ENCODE data around the gene NRXN3. TPM values are rescaled to one million over a fixed set of nuclear protein-coding genes. Genes with fewer than 3 reads are reported as not detected.
"Not testable (repeated sequence)": the region's sequence is repeated elsewhere in the genome, so short reads cannot be mapped to it uniquely, and the experiment has no call there.

NRXN3 gene
- total RNA-seq, 1 donor from 2014 or later: under 0.01 TPM

DNA sequence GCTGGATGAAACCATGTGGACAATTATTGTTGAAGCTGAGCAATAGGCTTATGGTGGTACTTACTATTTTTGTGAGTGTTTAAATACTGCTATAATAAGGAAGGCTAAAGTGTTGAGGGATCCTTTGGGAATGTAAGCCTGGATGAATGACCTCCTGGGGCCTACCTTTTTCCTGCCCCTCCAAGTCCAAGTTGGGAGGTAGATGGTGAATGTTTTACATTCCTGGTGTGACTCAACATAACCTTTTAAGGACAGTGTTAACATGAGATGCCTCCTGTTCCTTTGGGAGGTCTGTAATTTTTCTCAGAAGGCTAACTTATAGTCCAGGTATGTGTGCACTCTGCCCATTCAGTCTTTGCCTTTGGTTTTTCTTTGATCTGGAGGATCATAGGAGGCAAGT is 315.9 kb downstream of the NRXN3 start:
- DNase-seq (ENCODE audit: low read depth in 2 of 2): no peak

DNA sequence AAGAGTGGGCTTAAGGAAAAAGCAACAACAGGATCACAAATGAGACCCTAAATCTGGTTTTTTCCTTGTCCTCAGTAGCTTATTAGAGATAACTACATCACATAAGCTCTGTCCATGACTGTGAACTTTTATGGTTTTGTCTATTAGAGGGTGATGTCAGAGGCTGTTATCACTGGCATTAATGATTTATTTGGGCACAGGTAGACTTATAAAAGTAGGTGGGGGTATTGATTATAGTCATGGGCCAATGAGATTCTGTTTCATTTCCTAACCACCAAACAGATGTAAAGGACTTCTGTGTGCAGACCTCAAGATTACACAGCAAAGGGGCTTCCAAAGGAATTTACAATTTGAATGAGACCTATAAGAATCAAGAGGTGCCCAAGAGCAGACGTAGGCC is 316.4 kb downstream of the NRXN3 start:
- no peak for DNase-seq (ENCODE audit: low read depth in 2 of 2)

DNA sequence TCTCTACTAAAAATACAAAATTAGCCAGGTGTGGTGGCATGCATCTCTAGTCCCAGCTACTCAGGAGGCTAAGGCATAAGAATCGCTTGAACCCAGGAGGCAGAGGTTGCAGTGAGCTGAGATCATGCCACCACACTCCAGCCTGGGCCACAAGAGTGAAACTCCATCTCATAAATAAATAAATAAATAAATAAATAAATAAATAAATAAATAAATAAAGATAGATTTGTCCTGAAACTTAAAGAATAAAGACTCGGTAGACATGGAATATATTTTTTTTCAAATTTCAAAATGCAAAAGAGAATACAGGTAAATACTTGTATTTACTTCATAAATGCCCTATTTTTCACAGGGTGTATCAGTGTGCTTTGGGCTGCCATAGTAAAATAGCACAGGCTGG is 317.4 kb downstream of the NRXN3 start:
- not testable (repeated sequence) for DNase-seq (ENCODE audit: low read depth in 2 of 2)

DNA sequence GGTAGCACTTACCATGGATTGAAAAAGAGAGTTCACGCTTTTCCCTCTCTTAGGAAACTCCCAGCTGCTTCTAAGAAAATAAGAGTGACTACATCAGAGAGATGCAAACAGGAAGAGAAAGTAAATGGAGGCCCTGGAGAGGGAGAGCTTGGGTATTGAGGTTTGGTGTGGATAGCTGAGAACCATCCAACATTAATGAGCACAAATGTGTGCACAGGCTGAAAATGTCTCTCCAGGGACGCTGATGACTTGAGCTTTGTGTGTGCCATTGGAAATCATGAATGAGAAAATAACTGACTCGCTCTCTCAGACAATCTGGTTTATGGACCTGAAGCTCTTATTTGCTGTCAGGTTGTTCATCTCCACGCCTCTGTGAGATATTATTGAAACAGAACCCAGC is 318.8 kb downstream of the NRXN3 start:
- no peak for DNase-seq (ENCODE audit: low read depth in 2 of 2)

GRCh38 chr14:78491048-78491447 is 320.9 kb downstream of the NRXN3 start:
- DNase-seq (ENCODE audit: low read depth in 2 of 2): no peak

DNA sequence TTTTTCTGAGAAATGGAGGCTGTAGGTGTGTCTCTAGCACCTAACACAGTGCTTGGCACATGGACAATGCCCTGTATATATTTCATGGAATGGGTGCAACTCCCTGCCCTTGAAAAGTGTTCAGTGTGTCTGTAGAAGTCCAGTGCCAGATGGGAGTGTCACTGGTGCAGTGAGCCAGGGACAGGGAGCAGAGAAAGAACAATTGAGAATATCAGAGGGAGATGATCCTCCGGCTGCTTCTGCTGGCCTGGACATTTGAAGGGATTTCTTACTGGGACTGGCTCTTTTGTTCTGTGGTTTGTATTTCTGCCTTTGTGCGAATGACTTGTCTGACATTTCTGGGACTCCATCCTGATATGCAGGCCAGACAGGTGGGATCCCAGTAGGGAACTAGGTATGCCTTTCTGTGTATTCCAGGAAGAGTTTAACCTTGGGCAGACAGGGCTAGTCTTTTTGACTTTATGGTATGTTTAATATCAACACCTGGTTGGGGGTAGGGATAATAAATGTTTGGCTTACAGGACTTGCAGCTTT is 328.0 kb downstream of the NRXN3 start:
- DNase-seq (ENCODE audit: low read depth in 2 of 2): no peak

GRCh38 chr14:78501909-78502308 is 331.7 kb downstream of the NRXN3 start:
- no peak for DNase-seq (ENCODE audit: low read depth in 2 of 2)

DNA sequence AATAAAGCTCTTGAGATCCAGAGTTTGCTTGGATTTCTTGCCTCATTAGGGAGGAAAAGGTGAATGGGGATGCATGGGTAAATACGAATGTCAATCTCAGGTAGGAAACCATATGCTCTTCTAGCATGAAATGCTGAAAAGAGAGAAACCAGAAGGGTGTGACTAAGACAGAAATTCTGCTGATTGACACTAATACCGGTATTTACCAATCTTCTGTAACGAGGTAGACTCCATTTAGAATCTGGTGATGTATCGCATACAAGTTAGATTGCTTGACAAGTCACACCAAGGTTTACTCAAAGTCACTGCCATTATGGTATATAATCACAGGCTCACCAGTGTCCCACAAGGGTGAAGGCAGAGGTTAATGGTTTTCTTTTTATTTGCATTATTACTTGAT is 337.9 kb downstream of the NRXN3 start:
- DNase-seq (ENCODE audit: low read depth in 2 of 2): no peak

DNA sequence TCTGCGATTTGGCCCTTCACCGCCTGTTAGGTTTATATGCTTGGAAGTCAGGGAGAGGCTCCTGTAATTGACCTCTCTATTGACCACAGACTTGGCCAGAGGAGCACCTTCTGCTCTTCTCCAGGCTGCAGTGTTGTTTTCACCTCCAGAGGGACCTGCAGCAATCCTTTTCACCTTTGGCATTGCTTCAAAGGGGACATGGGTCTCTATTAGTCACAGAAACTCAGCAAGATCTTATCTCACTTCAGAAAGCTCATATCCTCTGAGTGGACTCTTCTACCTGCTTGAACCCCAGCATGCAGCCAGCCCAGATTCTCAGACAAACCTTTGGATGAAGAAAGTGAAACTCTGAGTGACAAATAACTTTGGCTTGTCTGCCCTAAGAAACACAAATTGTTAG is 339.3 kb downstream of the NRXN3 start:
- no peak for DNase-seq (ENCODE audit: low read depth in 2 of 2)

GRCh38 chr14:78512021-78512420 is 341.8 kb downstream of the NRXN3 start:
- no peak for DNase-seq (ENCODE audit: low read depth in 2 of 2)

DNA sequence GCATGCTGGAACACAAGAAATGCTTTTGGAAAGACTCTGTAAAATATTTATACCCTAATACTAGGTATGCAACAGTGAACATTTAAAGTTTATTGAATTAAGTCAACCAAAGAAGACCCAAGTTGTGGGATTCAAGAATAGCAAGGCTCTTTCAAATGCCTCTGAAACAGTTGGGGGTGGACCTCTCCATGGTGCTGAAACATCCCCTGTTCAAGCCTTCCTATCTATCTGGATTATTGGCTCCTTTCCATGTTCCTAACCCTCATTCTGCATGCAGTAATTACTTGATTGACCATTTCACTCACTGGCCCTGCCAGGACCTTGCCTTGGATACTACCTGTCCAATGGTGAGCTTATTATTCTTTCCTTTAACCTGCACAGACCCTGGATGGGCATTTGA is 349.7 kb downstream of the NRXN3 start:
- DNase-seq (ENCODE audit: low read depth in 2 of 2): peak in 1 of 2 donors; percentile 37

- no peak for DNase-seq (ENCODE audit: low read depth in 2 of 2)
These were observed 354.0 kb downstream of the NRXN3 start for GRCh38 chr14:78524196-78524595.

DNA sequence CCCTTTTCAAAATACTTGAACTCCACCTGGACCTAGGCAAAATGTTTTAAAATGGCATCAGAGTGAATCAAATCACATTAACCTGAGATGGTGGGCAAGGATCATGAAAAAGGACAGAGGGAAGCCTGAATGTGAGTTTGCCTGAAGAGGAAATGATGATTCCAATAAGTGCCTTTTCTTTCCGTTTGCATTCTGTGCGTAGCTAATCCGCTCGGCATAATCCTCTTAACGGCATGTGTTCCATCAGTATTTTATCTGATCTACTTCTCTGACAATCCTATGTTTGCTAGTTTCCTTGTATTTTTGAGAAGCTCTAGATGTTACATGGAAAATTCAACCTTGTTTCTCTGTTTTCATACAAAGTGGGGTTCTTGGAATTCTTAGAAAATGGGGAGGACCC is 354.6 kb downstream of the NRXN3 start:
- DNase-seq (ENCODE audit: low read depth in 2 of 2): no peak

DNA sequence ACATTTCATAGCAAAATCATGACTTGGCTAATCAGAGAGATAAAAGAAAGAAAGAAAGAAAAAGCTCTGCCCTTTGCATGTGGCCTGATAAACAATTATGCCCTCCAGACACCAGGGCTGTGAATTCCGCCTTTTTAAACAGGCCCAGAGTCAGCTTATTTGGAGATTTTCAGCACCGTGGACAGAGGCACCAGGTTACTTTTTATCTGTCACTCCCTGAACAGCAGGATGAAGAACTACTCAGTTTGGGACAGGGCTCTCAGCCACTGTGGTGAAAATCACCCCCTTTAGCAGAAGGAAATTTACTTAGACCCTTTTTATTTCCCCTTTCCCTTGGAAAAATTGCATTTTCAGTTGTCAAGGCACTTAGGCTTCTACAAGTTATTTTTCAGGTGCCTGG is 359.9 kb downstream of the NRXN3 start:
- peak in 1 of 2 donors; percentile 23 for DNase-seq (ENCODE audit: low read depth in 2 of 2)

GRCh38 chr14:78534141-78534540 is 364.0 kb downstream of the NRXN3 start:
- no peak for DNase-seq (ENCODE audit: low read depth in 2 of 2)

DNA sequence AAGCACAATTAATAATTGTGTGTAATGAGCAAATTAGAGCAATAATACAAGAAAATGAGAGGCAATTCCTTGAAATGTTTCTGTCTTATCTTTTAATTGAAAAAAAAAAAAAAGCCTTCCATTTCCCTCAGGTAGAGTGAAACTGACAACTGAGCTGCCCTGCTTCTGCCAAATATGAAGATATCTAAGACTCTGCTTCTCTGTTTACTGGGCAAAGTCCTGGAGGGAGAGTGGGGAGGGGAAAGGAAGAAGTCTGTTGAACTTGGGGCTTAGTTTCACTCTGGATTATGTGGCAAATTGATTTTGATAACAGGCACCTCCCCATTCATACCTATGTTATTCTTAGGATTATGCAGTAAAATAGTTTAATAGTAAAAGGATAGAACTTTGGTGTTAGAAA is 364.9 kb downstream of the NRXN3 start:
- DNase-seq (ENCODE audit: low read depth in 2 of 2): no peak

DNA sequence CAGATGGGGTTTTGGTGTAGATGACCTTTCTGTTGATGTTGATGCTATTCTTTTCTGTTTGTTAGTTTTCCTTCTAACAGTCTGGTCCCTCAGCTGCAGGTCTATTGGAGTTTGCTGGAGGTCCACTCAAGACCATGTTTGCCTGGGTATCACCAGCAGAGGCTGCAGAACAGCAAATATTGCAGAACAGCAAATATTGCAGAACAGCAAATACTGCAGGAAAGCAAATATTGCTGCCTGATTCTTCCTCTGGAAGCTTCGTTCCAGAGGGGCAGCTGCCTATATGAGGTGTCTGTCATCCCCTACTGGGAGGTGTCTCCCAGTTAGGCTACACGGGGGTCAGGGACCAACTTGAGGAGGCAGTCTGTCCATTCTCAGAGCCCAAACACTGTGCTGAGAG is 371.6 kb downstream of the NRXN3 start:
- DNase-seq (ENCODE audit: low read depth in 2 of 2): not testable (repeated sequence)

DNA sequence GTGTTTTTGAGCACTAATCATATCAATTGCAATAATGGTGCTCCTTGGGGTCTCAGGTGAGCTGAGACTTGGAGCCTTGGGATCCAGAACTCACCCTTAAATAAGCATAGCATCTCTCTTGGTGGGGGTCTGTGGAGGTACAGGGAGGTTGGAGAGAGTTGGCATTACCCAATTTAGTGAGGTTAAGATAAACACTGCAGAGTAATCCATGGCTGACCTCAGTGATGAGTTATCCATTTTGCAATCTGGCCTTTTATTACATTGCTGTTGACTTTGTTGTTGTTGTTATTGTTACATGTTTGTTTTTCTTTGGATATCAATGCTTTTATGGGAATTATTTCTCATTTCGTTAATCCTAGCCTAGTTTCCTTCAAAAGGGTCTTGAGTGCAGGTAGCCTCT is 373.3 kb downstream of the NRXN3 start:
- no peak for DNase-seq (ENCODE audit: low read depth in 2 of 2)

- DNase-seq (ENCODE audit: low read depth in 2 of 2): no peak
These were observed 390.9 kb downstream of the NRXN3 start for GRCh38 chr14:78561074-78561473.

GRCh38 chr14:78566026-78566858 is 396.1 kb downstream of the NRXN3 start:
- DNase-seq (ENCODE audit: low read depth in 2 of 2): peak; percentile 16 to 55

DNA sequence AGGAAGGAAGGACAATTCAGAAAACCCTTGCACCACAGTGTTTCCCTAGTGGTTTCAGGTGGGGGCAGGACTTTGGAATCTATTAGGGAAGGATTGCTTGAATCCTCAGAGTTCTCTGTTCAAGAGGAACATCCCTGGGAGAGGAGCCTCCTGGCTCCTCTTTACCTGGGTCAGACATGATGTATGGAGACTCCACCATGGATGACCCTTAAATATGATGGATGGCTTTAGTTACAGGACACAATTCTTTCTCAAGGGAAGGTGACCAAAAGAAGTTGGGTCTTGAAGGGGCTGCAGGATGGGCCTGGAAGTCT is 396.6 kb downstream of the NRXN3 start:
- no peak for DNase-seq (ENCODE audit: low read depth in 2 of 2)

- peak in 1 of 2 donors; percentile 34 for DNase-seq (ENCODE audit: low read depth in 2 of 2)
These were observed 397.2 kb downstream of the NRXN3 start for GRCh38 chr14:78567343-78567742.

GRCh38 chr14:78573736-78574135 is 403.6 kb downstream of the NRXN3 start:
- not testable (repeated sequence) for DNase-seq (ENCODE audit: low read depth in 2 of 2)

Measured in dermis microvascular lymphatic vessel endothelial cell (primary cell).